Osteoblast (primary cell): ENCODE results near the gene GNE. TPM values are rescaled to one million over a fixed set of nuclear protein-coding genes. Genes with fewer than 3 reads are reported as not detected.

Experiments
- DNase-seq: peaks from one replicate; pipeline ENCODE4 v3.0.0; 2011; ENCODE audit warnings: low spot score, mixed read lengths; ENCODE audit not compliant: insufficient read length; ENCODE audit errors: missing footprints
- H2AFZ ChIP-seq: 2 replicates; pipeline ENCODE4 v1.6.0; 2011; ENCODE audit warnings: mild to moderate bottlenecking, low read length
- H3K27ac ChIP-seq: 2 replicates; pipeline ENCODE4 v1.5.1; 2011; ENCODE audit warnings: mild to moderate bottlenecking, low read depth, low read length, moderate library complexity
- H3K27me3 ChIP-seq: 2 replicates; pipeline ENCODE4 v1.6.0; 2012; ENCODE audit warnings: mild to moderate bottlenecking, control low read depth, inconsistent platforms, low read length, moderate library complexity; ENCODE audit not compliant: insufficient read depth
- H3K36me3 ChIP-seq: 2 replicates; pipeline ENCODE4 v1.5.1; 2011; ENCODE audit warnings: mild to moderate bottlenecking, low read length, control low read depth, moderate library complexity; ENCODE audit not compliant: insufficient read depth
- H3K4me1 ChIP-seq: 2 replicates; pipeline ENCODE4 v1.5.1; 2011; ENCODE audit warnings: mild to moderate bottlenecking, low read length, control low read depth, moderate library complexity; ENCODE audit not compliant: insufficient read depth
- H3K4me2 ChIP-seq: 2 replicates; pipeline ENCODE4 v1.6.0; 2011; ENCODE audit warnings: mild to moderate bottlenecking, low read length; ENCODE audit not compliant: insufficient read depth
- H3K4me3 ChIP-seq: fragments of 200-600 bp; sonication (generic); 3 replicates; pipeline ENCODE4 v1.5.1; 2012; ENCODE audit warnings: mild to moderate bottlenecking, low read length, inconsistent platforms; ENCODE audit not compliant: insufficient read depth
- H3K79me2 ChIP-seq: 2 replicates; pipeline ENCODE4 v1.6.0; 2012; ENCODE audit warnings: mild to moderate bottlenecking, low read length, control low read depth, inconsistent platforms; ENCODE audit not compliant: insufficient read depth
- H3K9me3 ChIP-seq: 2 replicates; pipeline ENCODE4 v1.5.1; 2011; ENCODE audit warnings: low read depth, low read length, control low read depth
- H4K20me1 ChIP-seq: 2 replicates; pipeline ENCODE4 v1.6.0; 2012; ENCODE audit warnings: mild to moderate bottlenecking, low read length, control low read depth; ENCODE audit not compliant: insufficient read depth
- total RNA-seq: library from RNA; depleted of rRNA; stranded (reverse); fragments of >200 nt; gene quantifications from 2 replicates; pipeline ENCODE4 v1.2.3, GENCODE V29; 2012
- TF ChIP-seq, protein P1 (sequence below): IDR thresholded peaks from 2 replicates; pipeline ENCODE4 v1.5.1; 2011; ENCODE audit warnings: mild to moderate bottlenecking, low read depth, low read length, moderate library complexity; ENCODE audit errors: extremely low read depth

The GNE gene
- total RNA-seq, 1 donor: 25.3 TPM

DNA sequence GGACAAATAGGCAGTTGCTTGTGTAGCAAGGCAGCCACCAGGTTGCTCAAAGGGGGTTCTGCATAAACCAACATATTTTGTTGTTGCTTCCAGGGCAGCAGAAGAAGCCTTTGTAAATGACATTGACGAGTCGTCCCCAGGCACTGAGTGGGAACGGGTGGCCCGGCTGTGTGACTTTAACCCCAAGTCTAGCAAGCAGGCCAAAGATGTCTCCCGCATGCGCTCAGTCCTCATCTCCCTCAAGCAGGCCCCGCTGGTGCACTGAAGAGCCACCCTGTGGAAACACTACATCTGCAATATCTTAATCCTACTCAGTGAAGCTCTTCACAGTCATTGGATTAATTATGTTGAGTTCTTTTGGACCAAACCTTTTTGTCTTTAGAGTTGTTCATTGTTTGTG is 46.7 kb downstream of the GNE start:
- Histone ChIP-seq H3K9me3 (no peaks in the 10 kb centered on the region), H3K27ac (no peak overlapping the region), H3K79me2 (peaks cover 73% of the 10 kb centered on the region), H2AFZ (no peak overlapping the region), H3K4me1 (peaks cover 42% of the 10 kb centered on the region), H3K36me3 (peaks cover 76% of the 10 kb centered on the region), H3K4me3 (no peak overlapping the region), H4K20me1 (peaks cover 56% of the 10 kb centered on the region), H3K27me3 (no peaks in the 10 kb centered on the region), H3K4me2 (no peak overlapping the region)
- TF ChIP-seq, protein P1, sequence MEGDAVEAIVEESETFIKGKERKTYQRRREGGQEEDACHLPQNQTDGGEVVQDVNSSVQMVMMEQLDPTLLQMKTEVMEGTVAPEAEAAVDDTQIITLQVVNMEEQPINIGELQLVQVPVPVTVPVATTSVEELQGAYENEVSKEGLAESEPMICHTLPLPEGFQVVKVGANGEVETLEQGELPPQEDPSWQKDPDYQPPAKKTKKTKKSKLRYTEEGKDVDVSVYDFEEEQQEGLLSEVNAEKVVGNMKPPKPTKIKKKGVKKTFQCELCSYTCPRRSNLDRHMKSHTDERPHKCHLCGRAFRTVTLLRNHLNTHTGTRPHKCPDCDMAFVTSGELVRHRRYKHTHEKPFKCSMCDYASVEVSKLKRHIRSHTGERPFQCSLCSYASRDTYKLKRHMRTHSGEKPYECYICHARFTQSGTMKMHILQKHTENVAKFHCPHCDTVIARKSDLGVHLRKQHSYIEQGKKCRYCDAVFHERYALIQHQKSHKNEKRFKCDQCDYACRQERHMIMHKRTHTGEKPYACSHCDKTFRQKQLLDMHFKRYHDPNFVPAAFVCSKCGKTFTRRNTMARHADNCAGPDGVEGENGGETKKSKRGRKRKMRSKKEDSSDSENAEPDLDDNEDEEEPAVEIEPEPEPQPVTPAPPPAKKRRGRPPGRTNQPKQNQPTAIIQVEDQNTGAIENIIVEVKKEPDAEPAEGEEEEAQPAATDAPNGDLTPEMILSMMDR: no peak
- DNase-seq: no peak

DNA sequence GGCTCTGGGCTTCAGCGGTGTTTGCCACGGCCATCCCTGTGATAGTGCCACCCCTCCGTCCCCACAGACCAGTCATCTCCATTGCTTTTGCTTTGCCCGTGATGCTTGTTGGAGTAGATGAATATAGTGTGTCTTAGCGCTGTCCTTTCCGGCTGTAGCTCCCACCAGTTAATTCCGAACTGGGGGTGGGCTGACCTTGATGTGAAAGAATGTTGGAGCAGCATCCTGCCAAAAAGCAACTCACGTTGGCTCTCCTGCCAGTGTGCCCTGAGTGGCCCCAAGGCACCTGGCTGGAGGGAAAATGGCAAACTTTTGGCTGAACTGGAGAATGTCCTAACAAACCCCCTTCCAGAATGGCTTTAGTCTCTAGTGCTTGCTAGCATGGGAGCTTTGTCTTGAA is 47.5 kb downstream of the GNE start:
- Histone ChIP-seq H3K4me1 (peaks cover 48% of the 10 kb centered on the region), H3K27me3 (no peaks in the 10 kb centered on the region), H4K20me1 (peaks cover 56% of the 10 kb centered on the region), H3K4me2 (no peak overlapping the region), H3K27ac (no peak overlapping the region), H2AFZ (no peak overlapping the region), H3K79me2 (peaks cover 73% of the 10 kb centered on the region), H3K9me3 (no peaks in the 10 kb centered on the region), H3K36me3 (peaks cover 78% of the 10 kb centered on the region), H3K4me3 (no peak overlapping the region)
- TF ChIP-seq, protein P1: no peak
- DNase-seq: peak; percentile 52

DNA sequence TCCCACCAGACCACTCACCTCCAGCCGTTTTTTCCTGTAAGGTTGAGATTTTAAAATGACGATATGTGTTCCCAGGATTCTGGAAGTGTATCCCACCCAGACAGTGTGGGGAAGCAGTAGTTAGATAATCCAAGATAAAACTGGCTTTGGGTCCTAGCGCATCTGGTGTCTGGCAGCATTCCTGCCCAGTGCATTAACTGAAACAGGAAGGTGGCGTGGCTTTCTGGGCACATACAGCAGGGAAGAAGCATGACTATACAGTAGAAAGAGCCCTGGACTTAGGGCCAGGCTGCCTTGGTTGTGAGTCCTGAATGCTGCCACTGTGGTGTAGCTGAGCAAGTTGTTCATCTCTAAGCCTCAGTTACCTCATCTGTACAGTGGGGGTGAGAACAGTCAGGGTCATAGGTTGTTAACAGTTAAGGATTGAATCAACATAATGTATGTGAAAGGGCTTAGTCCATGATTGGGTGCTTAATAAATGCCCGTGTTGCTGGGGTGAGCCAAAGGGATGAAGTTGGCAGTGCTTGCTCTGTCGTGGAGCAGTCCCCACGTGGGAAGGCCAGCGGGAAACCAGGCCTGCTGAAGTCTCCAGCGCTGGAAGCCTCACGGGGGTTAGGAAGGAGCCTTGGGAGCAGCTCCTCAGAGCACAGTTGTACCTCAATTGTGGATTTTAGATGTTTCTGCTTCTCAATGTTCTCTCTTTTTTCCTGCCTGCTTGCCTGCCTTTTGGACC is 49.6 kb downstream of the GNE start:
- Histone ChIP-seq H3K4me3 (no peak overlapping the region), H3K79me2 (peaks cover 79% of the 10 kb centered on the region), H3K36me3 (peaks cover 80% of the 10 kb centered on the region), H3K27me3 (no peaks in the 10 kb centered on the region), H3K4me2 (peak overlapping the region; percentile 34), H3K9me3 (no peaks in the 10 kb centered on the region), H4K20me1 (peaks cover 57% of the 10 kb centered on the region), H3K27ac (peak overlapping the region; percentile 60), H2AFZ (no peak overlapping the region), H3K4me1 (peaks cover 37% of the 10 kb centered on the region)
- TF ChIP-seq, protein P1: no peak
- peak; percentile 82 for DNase-seq

DNA sequence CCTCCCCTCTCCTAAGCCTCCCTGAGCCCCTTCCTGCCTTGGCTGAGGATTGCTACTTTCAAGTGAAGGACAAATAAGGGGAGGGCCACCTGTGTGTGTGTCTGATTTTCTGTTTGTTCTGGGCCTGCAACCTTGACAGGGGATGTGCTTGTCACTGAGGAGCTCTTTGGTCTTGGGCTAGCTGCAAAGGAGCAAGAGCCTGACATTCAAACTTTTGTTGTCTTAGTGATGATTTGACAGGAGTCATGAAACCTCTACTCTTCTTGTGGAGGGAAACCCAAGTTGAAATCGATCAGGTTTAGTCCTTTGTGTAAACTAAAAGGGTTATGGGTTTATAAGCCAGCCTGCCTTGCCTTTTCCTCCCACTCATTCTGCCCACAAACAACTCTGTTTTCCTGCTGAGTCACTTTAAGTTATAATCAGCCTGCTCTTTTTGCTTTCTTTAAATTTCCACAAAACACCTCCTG is 50.7 kb downstream of the GNE start:
- Histone ChIP-seq H3K4me2 (peak overlapping the region; percentile 34), H3K79me2 (peaks cover 76% of the 10 kb centered on the region), H3K27me3 (no peaks in the 10 kb centered on the region), H3K9me3 (no peaks in the 10 kb centered on the region), H3K27ac (peak overlapping the region; percentile 60), H4K20me1 (peaks cover 53% of the 10 kb centered on the region), H2AFZ (no peak overlapping the region), H3K36me3 (peaks cover 78% of the 10 kb centered on the region), H3K4me3 (peak overlapping the region; percentile 0), H3K4me1 (peaks cover 37% of the 10 kb centered on the region)
- TF ChIP-seq, protein P1: no peak
- DNase-seq: peak; percentile 66
